ENCODE data around the gene DUSP28.
A peak's percentile ranks its signal among the peaks of the same experiment; 100 is the strongest.

Gene DUSP28

GRCh38 chr2:240579771-240580614 is 19.8 kb downstream of the DUSP28 start:
- H3K4me3 ChIP-seq (ENCODE audit: low read depth, low read length): no peak overlapping the region
- peak; percentile 44 for DNase-seq (ENCODE audit: low read depth)

GRCh38 chr2:240581811-240582210 is 21.7 kb downstream of the DUSP28 start:
- H3K4me3 ChIP-seq (ENCODE audit: low read depth, low read length): no peak overlapping the region
- DNase-seq (ENCODE audit: low read depth): no peak

- H3K4me3 ChIP-seq (ENCODE audit: low read depth, low read length): no peak overlapping the region
- no peak for DNase-seq (ENCODE audit: low read depth)
These were observed 22.6 kb downstream of the DUSP28 start for GRCh38 chr2:240582781-240583180.

DNA sequence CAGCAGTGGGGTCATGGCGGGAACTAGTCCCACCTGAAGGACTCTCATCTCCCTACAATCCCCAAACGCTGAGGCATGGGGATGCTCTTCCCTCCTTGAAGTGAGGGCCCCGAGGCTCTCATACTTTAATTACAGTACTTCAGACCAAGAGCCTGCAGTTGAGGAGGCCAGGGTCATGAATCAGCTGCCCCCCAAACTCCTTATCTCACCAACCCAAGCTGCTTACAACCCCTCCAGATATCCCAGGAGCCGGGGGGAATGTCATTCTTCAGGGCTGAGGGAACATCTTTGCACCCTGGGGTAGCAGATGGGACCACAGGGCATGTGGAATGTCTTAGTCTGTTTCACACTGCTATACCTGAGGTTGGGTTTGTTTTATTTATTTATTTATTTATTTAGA is 23.6 kb downstream of the DUSP28 start:
- H3K4me3 ChIP-seq (ENCODE audit: low read depth, low read length): no peak overlapping the region
- DNase-seq (ENCODE audit: low read depth): no peak

- DNase-seq (ENCODE audit: low read depth): no peak
These were observed 24.4 kb downstream of the DUSP28 start for GRCh38 chr2:240584486-240585031.

DNA sequence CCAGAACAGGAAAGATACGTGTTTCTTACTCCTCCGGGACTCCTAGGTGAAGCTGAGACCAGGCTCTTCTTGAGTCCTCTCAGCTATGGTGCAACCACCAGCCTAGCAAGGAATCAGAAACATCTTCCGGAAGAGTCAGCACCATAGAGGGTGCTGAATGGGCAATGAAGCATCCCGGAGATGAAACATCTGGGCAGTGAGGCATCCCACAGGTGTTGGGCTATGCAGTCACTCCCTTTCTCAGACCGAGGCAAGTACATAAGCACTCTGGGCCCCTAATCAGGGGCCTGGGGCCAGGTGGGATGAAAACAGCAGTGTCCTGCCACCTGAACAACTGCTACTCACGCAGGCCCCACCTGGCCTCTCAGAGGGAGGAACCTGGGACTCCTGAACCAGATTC is 24.9 kb downstream of the DUSP28 start:
- no peak for DNase-seq (ENCODE audit: low read depth)
- H3K4me3 ChIP-seq (ENCODE audit: low read depth, low read length): peak overlapping the region; percentile 100

More at GRCh38 chr2:240584486-240585031, 24.4 kb downstream of the DUSP28 start:
- no peak overlapping the region for H3K4me3 ChIP-seq (ENCODE audit: low read depth, low read length)

- no peak for DNase-seq (ENCODE audit: low read depth)
- H3K4me3 ChIP-seq (ENCODE audit: low read depth, low read length): peak overlapping the region; percentile 100
These were observed 25.6 kb downstream of the DUSP28 start for GRCh38 chr2:240585681-240586197.

GRCh38 chr2:240586198-240586918 is 26.2 kb downstream of the DUSP28 start, which contains the start of gene CAPN10:
CAPN10 (plus strand) TSS chr2:240586734; CDS start chr2:240586912, 178 bp downstream.
- DNase-seq (ENCODE audit: low read depth): peak; percentile 83
- H3K4me3 ChIP-seq (ENCODE audit: low read depth, low read length): peak within 1 kb of the TSS; percentile 100

GRCh38 chr2:240586919-240587800 is 27.0 kb downstream of the DUSP28 start:
- no peak for DNase-seq (ENCODE audit: low read depth)
- H3K4me3 ChIP-seq (ENCODE audit: low read depth, low read length): peak overlapping the region; percentile 100

- DNase-seq (ENCODE audit: low read depth): no peak
- H3K4me3 ChIP-seq (ENCODE audit: low read depth, low read length): peak overlapping the region; percentile 100
These were observed 28.0 kb downstream of the DUSP28 start for GRCh38 chr2:240588006-240588655.

DNA sequence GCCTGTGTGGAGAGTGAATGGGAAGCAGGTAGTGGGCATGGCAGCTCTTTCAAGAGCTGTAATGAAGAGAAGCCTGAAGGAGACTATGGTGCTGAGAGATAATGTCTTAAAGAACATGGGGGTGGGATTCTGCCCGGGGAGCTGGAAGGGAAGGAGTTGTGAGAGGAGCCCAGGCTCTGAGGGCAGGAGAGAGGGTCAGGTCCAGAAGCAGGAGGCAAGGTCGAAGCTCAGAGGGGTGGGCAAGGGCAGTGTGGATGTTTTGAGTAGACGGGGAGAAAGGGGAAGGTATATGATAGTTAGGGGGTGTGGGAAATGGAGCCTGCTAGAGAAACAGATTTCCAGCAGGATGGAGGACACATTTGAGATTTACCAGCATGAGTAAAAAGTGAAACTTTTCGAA is 28.5 kb downstream of the DUSP28 start:
- no peak overlapping the region for H3K4me3 ChIP-seq (ENCODE audit: low read depth, low read length)
- no peak for DNase-seq (ENCODE audit: low read depth)

DNA sequence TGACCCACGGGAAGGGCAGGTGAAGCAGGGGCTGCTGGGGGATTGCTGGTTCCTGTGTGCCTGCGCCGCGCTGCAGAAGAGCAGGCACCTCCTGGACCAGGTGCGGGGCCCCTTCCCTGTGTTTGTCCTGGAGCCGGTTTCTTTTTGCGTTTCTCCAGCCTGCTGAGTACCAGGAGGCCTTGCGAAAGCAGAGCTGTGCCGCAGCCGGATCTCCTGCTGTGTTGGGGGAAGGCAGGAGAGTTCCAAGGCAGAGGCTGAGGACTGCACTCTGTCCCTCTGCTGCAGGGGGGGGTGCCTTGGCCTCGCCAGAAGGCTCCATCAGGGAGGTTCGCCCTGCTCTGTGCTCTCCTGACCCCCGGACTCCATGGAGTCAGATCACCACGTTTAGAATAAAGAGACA is 29.2 kb downstream of the DUSP28 start:
- DNase-seq (ENCODE audit: low read depth): no peak
- no peak overlapping the region for H3K4me3 ChIP-seq (ENCODE audit: low read depth, low read length)

- H3K4me3 ChIP-seq (ENCODE audit: low read depth, low read length): no peak overlapping the region
- no peak for DNase-seq (ENCODE audit: low read depth)
These were observed 29.8 kb downstream of the DUSP28 start for GRCh38 chr2:240589850-240590525.

GRCh38 chr2:240590681-240591111 is 30.5 kb downstream of the DUSP28 start:
- DNase-seq (ENCODE audit: low read depth): no peak
- no peak overlapping the region for H3K4me3 ChIP-seq (ENCODE audit: low read depth, low read length)

DNA sequence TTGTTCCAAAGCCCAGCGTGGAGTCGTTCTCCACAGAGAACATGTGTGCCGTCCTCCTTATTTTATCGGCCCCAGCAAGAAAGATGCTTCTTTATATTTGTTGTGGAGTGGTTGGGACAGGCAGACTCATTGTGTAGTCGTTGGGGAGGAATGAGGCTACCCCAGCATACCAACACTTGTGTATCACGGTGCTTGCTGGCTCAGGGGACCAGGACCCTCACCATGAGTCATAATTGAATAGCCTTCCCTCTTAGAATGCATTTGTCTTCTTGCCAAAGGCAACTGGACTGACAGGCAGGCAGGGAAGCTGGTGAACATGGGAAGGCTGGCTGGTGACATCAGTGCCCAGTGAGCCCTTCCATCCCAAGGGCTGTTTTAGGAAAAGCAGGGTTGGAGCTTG is 31.1 kb downstream of the DUSP28 start:
- no peak overlapping the region for H3K4me3 ChIP-seq (ENCODE audit: low read depth, low read length)
- peak; percentile 23 for DNase-seq (ENCODE audit: low read depth)

DNA sequence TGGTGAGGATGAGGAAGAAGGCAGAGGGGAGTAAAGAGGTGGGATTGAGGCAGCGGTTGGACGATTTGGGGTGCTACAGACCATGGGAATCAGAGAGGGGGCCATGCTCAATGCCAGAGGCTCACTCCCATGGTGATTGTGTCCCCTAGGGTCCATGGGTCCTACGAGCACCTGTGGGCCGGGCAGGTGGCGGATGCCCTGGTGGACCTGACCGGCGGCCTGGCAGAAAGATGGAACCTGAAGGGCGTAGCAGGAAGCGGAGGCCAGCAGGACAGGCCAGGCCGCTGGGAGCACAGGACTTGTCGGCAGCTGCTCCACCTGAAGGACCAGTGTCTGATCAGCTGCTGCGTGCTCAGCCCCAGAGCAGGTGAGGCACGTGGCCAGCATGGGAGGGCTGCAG is 31.6 kb downstream of the DUSP28 start:
- no peak overlapping the region for H3K4me3 ChIP-seq (ENCODE audit: low read depth, low read length)
- DNase-seq (ENCODE audit: low read depth): no peak

- DNase-seq (ENCODE audit: low read depth): no peak
- H3K4me3 ChIP-seq (ENCODE audit: low read depth, low read length): no peak overlapping the region
These were observed 33.0 kb downstream of the DUSP28 start for GRCh38 chr2:240593026-240593702.
